G401.6 (cell line): ENCODE results near the gene FHIT.

ENCODE experiments used
- FAIRE-seq: peaks from 2 replicates; lab custom pipeline; 2012; peaks lifted over from hg19 to GRCh38; lab: Jason Lieb, UNC

Gene FHIT

DNA sequence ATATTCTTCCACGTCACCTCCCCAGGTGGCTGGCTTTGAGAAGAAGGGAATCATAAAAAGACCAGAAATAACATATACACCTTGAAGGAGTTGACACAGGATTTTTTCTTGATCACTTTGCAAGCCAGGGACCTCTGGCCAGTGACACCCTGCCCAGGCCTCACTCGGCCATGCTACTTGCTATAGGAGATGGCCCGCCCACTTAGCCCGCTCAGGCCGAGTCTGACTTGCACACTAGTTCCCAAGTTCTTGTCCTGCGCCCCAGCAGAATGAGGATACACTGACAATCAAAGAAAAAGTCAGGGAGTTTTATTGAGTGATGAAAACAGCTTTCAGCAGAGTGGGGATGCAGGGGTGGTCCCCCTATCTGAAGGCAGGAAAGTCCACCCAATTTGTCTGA lies 1155.3 kb downstream of the FHIT start:
- no peak for FAIRE-seq

- no peak for FAIRE-seq
These were observed 1155.7 kb downstream of the FHIT start for GRCh38 chr3:60095516-60095915.

- FAIRE-seq: no peak
These were observed 1156.8 kb downstream of the FHIT start for GRCh38 chr3:60094392-60094947.

- FAIRE-seq: no peak
These were observed 1160.7 kb downstream of the FHIT start for GRCh38 chr3:60090548-60090947.

GRCh38 chr3:60086811-60087210 lies 1164.4 kb downstream of the FHIT start:
- FAIRE-seq: no peak

GRCh38 chr3:60085649-60086048 lies 1165.6 kb downstream of the FHIT start:
- FAIRE-seq: no peak

GRCh38 chr3:60081381-60082095 lies 1169.7 kb downstream of the FHIT start:
- no peak for FAIRE-seq

- FAIRE-seq: no peak
These were observed 1170.6 kb downstream of the FHIT start for GRCh38 chr3:60080648-60081047.

- no peak for FAIRE-seq
These were observed 1172.2 kb downstream of the FHIT start for GRCh38 chr3:60079076-60079475.

DNA sequence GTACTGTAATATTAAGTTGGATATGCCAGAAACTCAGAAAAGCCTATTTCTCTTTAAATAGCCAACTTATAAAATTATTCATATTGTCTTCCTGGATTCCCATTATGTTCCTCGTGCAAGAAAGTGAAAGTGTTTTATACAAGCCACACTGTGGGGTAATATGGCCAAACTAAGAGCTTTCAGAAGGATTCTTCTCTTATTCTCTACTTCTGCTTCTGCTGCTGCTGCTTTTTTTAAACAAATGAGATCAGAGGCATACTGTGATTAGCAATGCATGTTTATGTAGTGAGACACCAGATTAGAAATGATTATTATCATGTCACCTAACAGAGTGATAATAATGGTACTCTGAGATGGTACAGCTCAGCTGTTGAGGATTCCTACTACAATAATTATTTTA lies 1174.9 kb downstream of the FHIT start:
- no peak for FAIRE-seq

DNA sequence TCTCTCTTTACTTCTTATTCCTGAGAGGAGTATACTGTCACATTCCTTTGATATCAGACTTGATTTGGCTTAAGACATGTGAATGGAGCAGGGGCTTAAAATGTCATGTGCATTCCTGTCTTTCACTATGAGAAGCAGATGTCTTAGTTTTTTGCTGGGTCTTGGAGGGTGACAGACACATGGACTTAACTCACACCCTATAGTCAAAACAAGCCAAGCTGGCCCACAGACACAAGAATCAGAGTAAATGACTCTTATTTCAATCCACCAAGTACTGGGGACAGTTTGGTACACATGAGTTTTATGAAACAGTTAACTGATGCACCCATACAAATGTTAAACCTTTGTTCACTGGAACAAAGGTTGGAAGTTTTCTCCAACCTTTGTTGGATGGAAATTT lies 1177.3 kb downstream of the FHIT start:
- FAIRE-seq: no peak

GRCh38 chr3:60073228-60073627 lies 1178.0 kb downstream of the FHIT start:
- no peak for FAIRE-seq

- no peak for FAIRE-seq
These were observed 1180.9 kb downstream of the FHIT start for GRCh38 chr3:60070366-60070765.

DNA sequence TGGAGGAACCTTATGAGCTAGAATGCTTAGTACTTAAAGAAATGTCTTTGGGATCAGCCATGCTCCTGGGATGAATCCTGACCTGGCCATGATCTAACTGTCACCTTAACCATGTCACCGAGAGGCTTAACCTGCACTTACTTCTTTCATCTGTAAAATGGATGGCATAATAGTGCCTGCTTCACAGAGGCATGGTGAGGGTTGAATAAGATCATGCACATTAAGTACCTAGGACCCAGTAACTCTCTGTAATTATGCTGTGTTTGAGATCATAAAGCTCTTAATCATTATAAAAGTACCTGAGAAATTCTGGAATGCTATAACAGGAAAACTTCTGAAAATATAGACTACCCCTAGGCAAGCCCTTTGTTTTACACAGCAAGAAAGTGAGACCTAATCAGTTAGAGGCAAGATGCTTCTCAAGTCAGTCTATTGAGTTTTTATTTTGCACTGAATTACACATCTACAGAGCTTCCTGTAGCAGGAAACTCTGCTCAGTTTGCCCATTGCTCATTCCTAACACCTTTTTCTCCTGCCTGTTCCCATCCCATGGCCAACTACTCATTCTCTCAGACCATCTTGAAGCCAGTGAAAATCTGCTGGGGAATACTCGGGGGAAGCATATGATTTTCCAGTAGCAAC lies 1185.9 kb downstream of the FHIT start:
- FAIRE-seq: no peak

GRCh38 chr3:60064210-60065178 lies 1186.8 kb downstream of the FHIT start:
- no peak for FAIRE-seq

GRCh38 chr3:60056404-60056803 lies 1194.8 kb downstream of the FHIT start:
- FAIRE-seq: no peak

DNA sequence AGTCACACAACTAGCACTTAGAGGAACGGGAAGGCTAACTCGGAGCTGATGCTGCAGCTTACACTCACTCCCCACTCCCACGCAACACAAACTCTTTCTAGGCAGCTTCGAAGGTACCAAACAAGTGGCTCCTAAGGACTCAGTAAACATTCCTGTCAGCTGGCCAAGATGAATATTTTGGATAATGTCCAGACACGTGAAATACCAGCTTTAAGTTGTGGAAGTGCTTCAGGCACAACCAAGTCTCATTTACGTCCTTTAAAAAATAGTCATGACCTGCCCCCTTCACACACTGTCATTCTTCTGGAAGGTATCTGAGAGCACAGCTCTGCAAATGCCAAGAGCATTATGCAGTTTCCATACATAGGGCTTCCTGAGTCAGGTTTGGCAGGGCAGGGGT lies 1195.5 kb downstream of the FHIT start:
- no peak for FAIRE-seq

DNA sequence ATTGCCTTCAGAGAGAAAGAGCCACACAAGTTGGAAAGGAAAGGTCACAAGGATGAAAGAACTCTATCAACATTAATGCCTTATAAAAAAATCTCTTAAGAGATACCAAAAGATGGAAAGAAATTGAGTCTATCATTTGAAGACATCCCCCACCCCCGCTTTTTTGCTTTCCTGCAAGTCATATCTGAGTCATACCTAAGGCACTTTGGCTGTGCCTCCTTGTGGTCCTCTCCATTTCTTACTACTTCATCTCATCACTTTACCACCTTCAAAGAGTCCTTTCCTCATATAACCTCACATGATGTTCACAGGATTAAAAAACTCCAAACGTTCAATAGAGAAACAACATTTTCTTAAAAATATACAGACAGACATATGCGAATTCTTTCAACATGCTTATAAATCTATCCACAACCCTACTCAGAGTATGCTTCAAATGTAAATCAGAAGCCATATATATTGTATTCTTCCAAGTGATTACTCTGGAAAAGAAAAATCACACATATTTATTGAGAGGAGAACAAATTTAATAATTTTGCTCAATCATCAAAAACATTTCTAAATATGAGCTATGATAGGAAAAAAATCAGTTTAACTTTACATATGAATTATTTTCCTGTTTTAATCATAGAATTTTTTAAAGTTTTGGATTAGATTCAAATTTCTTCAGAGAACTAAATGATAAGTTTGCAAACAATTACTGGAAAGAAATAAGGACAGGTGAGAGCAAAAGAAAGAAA lies 1197.6 kb downstream of the FHIT start:
- FAIRE-seq: no peak

GRCh38 chr3:60048447-60048848 lies 1202.8 kb downstream of the FHIT start:
- no peak for FAIRE-seq

DNA sequence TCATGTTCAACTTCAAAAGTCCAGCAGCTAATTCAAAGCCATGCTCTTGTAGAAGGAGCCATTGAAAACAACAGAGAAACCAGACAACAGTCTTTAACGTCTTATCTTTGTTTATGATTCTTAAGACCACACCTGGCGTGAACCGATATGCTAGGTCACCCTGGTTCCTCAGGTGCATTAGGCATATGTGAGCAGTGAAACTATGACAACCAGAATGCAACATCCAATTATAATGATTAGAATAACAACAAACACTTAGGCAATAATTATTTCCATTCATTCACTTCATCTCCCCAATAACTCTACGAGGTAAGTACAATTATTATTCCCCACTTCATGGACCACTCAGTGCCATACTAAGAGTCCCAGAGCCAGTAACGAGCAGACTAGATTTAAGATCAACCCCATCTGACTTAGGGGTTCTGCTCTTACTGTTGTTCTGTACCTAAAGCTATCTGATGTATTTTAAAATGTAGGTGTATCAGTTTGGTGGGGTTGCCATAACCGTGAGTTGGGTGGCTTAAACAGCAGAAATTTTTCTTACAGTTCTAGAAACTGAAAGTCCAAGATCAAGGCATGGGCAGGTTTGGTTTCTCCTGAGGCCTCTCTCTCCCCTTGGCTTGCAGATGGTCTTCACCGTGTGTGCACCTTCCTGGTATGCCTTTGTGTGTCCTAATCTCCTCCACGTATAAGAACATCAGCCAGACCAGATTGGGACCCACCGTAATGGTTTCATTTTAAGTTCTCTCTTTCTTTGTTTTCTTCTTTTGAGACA lies 1203.6 kb downstream of the FHIT start:
- no peak for FAIRE-seq

- no peak for FAIRE-seq
These were observed 1205.0 kb downstream of the FHIT start for GRCh38 chr3:60046210-60046609.
